T-helper 9 cell (primary cell): ENCODE measurements around the gene PARD6A.
"Not testable (repeated sequence)": the region's sequence is repeated elsewhere in the genome, so short reads cannot be mapped to it uniquely, and the experiment has no call there.

Experiments used
- DNase-seq: peaks from one replicate; pipeline ENCODE4 v3.0.0-alpha.2; 2020

Gene PARD6A

GRCh38 chr16:67667817-67668494 is 7.2 kb downstream of the PARD6A start:
- peak; percentile 63 for DNase-seq

GRCh38 chr16:67668495-67669157 is 7.9 kb downstream of the PARD6A start:
- no peak for DNase-seq

- no peak for DNase-seq
Measured at GRCh38 chr16:67669499-67670101, 8.8 kb downstream of the PARD6A start.

- no peak for DNase-seq
Measured at GRCh38 chr16:67672306-67672705, 11.5 kb downstream of the PARD6A start.

GRCh38 chr16:67672739-67673662 is 12.2 kb downstream of the PARD6A start:
- peak; percentile 50 for DNase-seq

- no peak for DNase-seq
Measured at GRCh38 chr16:67673712-67674580, 13.2 kb downstream of the PARD6A start.

- no peak for DNase-seq
Measured at GRCh38 chr16:67674851-67675578, 14.3 kb downstream of the PARD6A start.

GRCh38 chr16:67675579-67675935 is 14.8 kb downstream of the PARD6A start:
- DNase-seq = no peak

- no peak for DNase-seq
Measured at GRCh38 chr16:67675999-67676398, 15.2 kb downstream of the PARD6A start.

- no peak for DNase-seq
Measured at GRCh38 chr16:67676516-67676915, 15.8 kb downstream of the PARD6A start.

- DNase-seq = no peak
Measured at GRCh38 chr16:67676939-67677338, 16.2 kb downstream of the PARD6A start.

- DNase-seq = no peak
Measured at GRCh38 chr16:67677712-67678111, 17.0 kb downstream of the PARD6A start.

GRCh38 chr16:67678354-67679023 is 17.7 kb downstream of the PARD6A start:
- DNase-seq = no peak

GRCh38 chr16:67679935-67680897 is 19.5 kb downstream of the PARD6A start:
- no peak for DNase-seq

GRCh38 chr16:67683767-67684166 is 23.0 kb downstream of the PARD6A start:
- DNase-seq = no peak

GRCh38 chr16:67685388-67686112 is 24.8 kb downstream of the PARD6A start:
- DNase-seq = no peak

GRCh38 chr16:67693517-67694285 is 32.9 kb downstream of the PARD6A start:
- not testable (repeated sequence) for DNase-seq

GRCh38 chr16:67694611-67695010 is 33.9 kb downstream of the PARD6A start:
- DNase-seq = no peak
